ENCODE measurements around the gene FLNB. TPM values are rescaled to one million over a fixed set of nuclear protein-coding genes. Genes with fewer than 3 reads are reported as not detected.
"Not testable (repeated sequence)": the region's sequence is repeated elsewhere in the genome, so short reads cannot be mapped to it uniquely, and the experiment has no call there.

Gene FLNB
- total RNA-seq, 1 donor from 2014 or later, result 514 TPM

DNA sequence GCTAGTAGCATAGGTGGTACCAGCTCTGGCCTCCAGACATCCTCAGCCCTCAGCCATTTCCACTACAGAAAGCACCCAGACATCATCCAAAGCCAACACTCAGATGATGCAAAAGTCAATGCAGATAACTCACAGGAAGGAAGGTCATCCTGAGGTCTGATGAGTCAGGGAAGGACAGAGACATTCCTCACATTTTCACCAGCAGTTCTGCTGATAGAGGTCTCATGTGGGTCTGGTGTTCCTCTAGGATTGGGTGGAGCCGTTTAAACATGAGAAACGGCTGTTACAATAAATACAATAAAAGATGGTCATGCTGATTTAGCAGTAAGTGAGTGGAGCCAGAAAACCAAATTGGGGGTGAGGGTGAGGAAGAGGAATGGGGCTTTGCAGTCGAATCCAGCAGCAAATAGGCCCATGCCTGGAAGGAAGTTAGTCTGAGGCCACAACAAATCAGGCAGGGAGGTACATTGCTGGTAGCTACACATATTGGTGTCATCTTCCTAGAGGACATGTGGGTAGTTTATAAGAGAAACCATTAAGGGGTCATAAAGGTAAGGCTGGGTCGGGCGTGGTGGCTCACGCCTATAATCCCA lies 33.3 kb upstream of the FLNB start:
- intact Hi-C loops (cut with DNase I), result no loop called here
- peak; percentile 40 for ATAC-seq
- no peak for DNase-seq (ENCODE audit: low spot score)

- intact Hi-C loops (cut with DNase I), result no loop called here
- DNase-seq (ENCODE audit: low spot score), result no peak
- ATAC-seq, result no peak
Observed at GRCh38 chr3:57977818-57978235, 30.4 kb upstream of the FLNB start.

- intact Hi-C loops (cut with DNase I), result no loop called here
- no peak for ATAC-seq
- no peak for DNase-seq (ENCODE audit: low spot score)
Observed at GRCh38 chr3:57978316-57978715, 29.9 kb upstream of the FLNB start.

DNA sequence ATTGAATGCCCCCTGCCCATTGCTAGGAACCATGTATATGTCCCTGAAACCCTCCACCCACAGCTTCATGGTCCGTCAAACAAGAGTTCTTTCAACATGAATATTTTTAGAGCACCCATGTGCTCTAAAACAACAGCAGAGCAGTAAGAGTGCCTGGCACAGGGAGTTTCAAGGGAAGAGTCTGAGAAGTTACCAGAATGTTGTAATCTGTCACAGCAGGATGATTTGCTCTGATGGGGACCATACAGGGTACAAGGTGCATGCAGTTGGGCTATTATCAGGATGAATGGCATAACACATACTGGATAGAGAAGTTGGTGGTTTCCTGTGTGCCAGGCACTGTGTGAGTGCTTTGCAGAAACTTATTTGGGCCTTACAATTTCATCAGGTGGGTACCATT lies 27.8 kb upstream of the FLNB start:
- intact Hi-C loops (cut with DNase I), result no loop called here
- DNase-seq (ENCODE audit: low spot score) (no peak), ATAC-seq (no peak)

- DNase-seq (ENCODE audit: low spot score) (no peak), ATAC-seq (no peak)
- intact Hi-C loops (cut with DNase I), result no loop called here
Observed at GRCh38 chr3:57981483-57982087, 26.6 kb upstream of the FLNB start.

DNA sequence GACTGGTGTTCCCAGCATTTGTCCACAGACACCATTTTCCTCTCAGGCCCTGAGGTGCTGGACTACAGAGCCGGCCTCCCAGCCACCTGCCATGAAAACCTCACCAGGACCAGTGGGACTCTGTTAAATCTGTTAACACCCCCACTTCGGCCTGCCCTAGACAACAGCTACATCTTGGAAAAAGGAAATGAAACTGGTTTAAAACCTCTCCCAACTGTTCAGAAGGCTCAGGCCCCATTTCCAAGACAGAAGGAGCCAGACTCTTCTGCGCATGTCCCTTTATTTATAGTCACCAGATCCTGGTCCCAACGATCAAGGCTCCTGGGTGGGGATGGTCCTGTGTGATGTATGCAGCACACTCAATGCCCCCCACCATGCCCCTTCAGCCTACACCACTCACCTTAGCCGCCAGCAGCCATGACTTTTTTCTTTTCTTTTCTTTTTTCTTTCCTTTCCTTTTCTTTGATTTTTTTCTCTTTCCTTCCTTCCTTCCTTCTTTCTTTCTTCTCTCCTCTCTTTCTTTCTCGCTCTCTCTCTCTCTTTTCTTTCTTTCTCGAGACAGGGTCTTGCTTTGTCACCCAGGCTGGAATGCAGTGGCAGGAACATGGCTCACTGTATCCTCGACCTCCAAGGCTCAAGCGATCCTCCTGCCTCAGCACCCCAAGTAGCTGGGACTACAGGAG lies 25.5 kb upstream of the FLNB start:
- ATAC-seq (peak; percentile 21), DNase-seq (ENCODE audit: low spot score) (no peak)
- intact Hi-C loops (cut with DNase I), result no loop called here

DNA sequence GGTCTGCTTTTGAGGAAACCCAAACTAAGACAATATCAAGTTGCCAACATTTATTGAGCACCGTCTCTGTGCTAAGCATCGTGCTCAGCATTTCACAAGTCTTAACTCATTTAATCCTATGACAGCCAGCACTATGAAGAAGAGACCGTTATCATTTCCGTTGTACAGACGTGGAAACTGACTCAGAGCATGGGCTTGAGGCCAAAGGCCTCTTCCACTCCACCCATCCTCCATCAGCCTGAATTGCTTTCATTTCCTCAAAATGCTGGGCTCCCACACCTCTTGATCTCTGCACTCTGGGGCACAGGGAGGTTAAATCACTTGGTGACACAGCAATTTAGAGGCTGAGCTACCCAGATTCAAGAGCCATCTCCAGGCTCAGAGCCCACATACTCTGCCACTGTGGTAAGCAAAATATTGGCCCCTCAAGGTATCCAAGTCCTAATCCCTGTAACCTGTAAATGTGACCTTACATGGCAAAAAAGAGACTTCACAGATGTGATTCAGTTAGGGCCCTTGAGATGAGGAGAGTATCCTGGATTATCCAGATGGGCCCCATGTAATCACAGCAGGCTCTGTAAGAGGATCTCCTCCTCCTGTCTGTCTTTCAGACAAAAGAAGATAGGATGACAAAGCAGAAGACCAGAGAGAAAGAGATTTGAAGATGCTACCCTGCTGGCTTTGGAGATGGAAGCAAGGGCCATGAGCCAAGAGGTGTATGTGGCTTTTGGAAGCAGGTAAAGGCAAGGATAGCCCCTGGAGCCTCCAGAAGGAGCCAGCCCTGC lies 24.3 kb upstream of the FLNB start:
- ATAC-seq (peak; percentile 93), DNase-seq (ENCODE audit: low spot score) (peak; percentile 81)
- intact Hi-C loops (cut with DNase I), result no loop called here

DNA sequence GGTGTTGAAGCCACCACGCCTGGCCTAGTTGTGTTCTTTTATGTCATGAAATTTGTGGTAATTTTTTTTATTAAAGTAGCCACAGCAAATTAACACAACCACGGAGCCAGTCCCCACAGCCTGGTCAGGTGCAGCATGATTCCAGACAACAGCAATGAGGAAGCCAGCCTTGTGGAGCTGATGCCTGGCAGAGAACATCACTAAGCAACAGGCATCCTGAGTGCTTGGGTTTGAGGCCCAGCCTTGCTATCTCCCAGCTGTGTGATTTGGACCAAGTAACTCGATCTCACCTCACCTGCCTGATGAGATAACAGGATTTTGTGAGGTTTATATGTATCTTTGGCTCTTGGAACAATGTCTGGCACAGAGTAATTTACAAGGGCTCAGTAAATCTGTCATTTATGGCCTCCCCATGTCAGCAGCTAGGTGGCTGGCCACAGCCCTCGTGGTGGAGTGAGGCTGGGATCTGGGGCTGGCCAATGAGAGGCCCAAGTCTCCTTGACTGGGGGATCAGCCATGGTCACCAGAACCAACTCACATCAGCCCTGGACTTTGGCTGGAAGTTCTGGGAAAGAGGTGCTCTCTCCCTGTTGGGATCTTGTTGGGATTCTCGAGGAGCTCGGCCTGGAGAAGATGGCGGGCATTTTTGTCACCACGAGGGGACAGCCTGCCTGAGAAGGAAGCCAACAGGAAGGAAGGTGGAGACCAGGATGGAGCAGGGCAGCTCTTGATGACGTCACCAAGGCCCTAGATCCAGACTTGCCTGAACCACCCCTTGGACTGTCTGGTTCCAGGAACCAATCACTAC lies 22.8 kb upstream of the FLNB start:
- intact Hi-C loops (cut with DNase I), result no loop called here
- DNase-seq (ENCODE audit: low spot score) (no peak), ATAC-seq (no peak)

GRCh38 chr3:57985984-57986246 lies 22.3 kb upstream of the FLNB start:
- intact Hi-C loops (cut with DNase I), result no loop called here
- ATAC-seq (no peak), DNase-seq (ENCODE audit: low spot score) (no peak)

GRCh38 chr3:57986261-57986660 lies 22.0 kb upstream of the FLNB start:
- DNase-seq (ENCODE audit: low spot score), result no peak
- intact Hi-C loops (cut with DNase I), result no loop called here
- ATAC-seq, result no peak

GRCh38 chr3:57989198-57989597 lies 19.0 kb upstream of the FLNB start:
- intact Hi-C loops (cut with DNase I); DNase-seq (ENCODE audit: low spot score); ATAC-seq: not testable (repeated sequence)

GRCh38 chr3:57989646-57990045 lies 18.6 kb upstream of the FLNB start:
- intact Hi-C loops (cut with DNase I), result no loop called here

DNA sequence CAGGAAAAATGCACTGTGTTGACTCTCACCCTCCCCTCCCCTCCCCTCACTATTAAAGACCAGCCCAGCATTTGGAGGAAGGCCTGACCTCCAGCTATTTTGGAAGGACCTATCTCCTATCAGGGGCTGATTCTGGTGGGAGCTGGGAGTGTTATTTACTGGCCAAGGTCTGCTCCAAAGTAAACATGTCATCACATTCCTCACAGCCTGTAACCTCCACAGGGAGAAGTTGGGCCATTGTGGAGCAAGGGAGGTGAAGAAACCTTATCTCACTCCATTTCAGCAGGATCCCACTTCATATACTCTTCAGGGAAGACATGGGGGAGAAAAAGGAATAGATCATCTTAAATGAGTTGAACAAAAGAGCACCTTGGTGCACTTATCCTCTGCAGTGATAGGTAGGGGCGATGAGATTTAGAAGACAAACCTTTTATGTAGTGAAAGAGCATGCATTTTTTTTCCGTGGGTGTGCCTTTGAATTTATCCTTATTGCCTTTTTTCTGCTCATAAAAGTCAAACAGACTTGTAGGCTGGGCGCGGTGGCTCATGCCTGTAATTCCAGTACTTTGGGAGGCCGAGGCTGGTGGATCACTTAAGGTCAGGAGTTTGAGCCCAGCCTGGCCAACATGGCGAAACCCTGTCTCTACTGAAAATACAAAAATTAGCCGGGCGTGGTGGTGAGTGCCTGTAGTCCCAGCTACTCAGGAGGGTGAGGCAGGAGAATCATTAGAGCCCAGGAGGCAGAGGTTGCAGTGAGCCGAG lies 15.6 kb upstream of the FLNB start:
- ATAC-seq (peak; percentile 10), DNase-seq (ENCODE audit: low spot score) (no peak)
- intact Hi-C loops (cut with DNase I), result no loop called here

More at GRCh38 chr3:57989646-57990045, 18.6 kb upstream of the FLNB start:
- ATAC-seq (no peak), DNase-seq (ENCODE audit: low spot score) (no peak)

GRCh38 chr3:57998366-57999283 lies 9.6 kb upstream of the FLNB start:
- ATAC-seq (peak; percentile 51), DNase-seq (ENCODE audit: low spot score) (no peak)
- intact Hi-C loops (cut with DNase I), result no loop called here

- intact Hi-C loops (cut with DNase I), result no loop called here
- DNase-seq (ENCODE audit: low spot score) (no peak), ATAC-seq (no peak)
Observed at GRCh38 chr3:57999417-58000115, 8.7 kb upstream of the FLNB start.

- intact Hi-C loops (cut with DNase I), result no loop called here
- no peak for ATAC-seq
- DNase-seq (ENCODE audit: low spot score), result no peak
Observed at GRCh38 chr3:58000306-58001085, 7.7 kb upstream of the FLNB start.

Measured in sciatic nerve (tissue), 2 donors.